COLO668 (cell line): ENCODE results near the gene KRT76.
"Not testable (repeated sequence)": the region's sequence is repeated elsewhere in the genome, so short reads cannot be mapped to it uniquely, and the experiment has no call there.

Experiments used
- DNase-seq: peaks from one replicate; lab custom pipeline; 2025; ENCODE audit not compliant: unreplicated experiment; lab: John Stamatoyannopoulos, UW

KRT76 gene

DNA sequence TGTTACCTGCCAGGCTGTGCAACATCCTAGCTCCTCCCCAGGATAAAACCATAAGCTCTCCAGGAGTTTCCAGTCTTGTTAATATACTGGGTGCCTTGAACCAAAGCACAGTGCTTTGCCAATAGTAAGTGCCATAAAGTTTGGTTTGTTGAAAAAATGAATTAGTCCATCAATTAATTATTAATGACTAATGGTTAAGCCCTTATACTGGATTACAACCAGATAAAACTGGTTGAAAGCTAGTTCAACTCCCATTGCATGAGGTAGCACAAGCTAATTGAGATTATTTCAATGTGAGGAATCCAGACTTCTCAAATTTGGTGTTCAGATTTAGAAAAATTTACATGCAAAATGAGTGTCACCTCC, 20.4 kb upstream of the KRT76 start:
- DNase-seq: no peak

DNA sequence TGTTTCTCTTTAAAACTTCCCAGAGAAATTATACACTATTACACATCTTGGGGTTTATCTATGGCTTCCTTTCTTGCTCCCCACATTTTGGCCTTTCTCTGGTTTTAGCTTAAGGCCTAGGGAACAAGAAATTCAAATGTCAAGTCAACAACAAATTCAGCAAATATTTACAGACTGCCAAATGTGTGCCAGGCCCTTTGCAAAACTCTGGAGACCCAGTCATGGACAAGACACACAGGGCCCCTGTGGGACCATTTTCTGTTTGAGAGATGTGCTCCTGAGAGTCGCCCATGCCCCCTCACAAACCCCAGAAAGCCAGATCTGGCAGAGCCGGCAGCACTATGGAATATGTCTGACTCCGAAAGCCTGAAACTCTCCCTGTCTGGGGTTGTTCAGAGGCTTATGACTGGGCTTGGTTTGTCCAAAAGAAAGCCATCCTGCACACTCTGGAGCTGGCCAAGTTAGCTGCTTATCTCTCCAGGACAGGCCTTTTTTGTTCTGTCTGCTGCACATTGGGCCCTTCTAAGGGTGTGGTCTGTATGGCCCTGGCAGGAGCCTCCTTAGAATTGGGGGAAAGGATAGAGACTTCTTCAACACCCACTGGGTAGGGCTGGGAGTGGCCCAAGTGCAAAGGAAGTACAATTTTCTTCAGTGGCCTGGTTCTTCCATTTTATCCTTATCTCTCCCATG, 19.8 kb upstream of the KRT76 start:
- DNase-seq: no peak

DNA sequence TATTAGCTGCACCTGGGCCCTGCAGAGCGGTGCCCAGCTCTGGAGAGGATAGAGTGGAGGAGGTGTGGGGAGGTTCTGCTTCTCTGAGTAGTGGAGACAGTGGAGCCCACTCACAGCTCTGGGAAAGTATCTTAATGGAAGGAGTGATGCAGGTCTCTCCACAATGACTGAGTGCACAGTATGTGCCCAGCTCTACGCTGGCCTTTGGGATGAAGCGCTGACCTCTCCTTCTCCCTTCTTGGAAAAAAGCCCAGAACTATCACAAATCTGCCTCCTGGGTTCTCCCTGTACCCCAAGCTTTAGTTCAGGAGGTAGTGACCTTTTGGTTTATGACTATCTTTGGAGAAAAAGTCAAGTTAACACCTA, 19.3 kb upstream of the KRT76 start:
- no peak for DNase-seq

DNA sequence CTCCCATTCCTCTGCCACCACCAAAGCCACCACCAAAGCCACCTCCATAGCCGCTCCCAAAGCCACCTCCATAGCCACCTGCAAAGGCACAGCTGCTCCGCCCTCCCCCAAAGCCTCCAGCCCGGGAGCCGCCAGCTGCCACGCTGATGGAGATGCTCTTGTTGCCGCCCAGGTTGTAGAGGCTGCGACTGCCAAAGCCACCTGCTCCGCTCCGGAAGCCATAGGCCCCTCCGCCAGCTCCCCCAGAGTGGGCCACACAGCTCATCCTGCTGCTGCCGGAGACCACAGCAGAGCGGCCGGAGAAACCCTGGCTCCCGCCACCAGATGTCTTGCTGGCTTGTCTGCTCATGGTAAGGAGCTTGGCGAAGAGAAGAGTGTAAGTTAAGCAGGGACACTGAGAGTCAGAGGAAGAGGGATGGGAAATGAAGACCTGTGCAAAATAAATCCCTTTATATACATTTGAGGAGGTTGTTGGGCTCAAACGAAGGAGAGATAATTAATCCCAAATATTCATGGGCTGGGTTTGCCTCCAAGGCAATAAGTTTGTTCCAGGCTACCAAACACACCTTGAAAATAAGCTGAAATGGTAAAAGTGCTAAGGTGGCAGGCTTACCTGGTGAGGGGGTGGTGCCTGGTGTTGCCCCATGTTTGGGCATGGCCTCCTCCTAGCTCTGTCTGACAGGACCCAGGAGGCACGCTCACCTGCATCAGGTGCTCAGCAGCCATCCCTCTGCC, 18.7 kb upstream of the KRT76 start, which contains the start of gene KRT3:
Gene KRT3 (minus strand): TSS at position 424 of the 735 bp plus-strand sequence. CDS start 75 bp downstream, at position 349.
- peak; percentile 46 for DNase-seq

DNA sequence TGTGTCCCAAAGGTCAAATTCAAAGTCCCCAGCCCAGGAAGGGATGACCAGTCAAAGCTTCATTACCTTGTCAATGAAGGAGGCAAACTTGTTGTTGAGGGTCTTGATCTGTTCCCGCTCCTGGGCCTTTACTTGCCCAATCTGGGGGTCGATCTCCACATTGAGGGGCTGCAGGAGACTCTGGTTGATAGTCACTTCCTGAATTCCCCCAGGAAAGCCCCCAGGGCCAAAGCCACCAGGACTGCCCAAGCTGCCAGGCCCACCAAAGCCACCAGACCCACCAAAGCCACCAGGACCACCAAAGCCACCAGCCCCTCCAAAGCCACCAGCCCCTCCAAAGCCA, 18.2 kb upstream of the KRT76 start:
- DNase-seq: not testable (repeated sequence)

DNA sequence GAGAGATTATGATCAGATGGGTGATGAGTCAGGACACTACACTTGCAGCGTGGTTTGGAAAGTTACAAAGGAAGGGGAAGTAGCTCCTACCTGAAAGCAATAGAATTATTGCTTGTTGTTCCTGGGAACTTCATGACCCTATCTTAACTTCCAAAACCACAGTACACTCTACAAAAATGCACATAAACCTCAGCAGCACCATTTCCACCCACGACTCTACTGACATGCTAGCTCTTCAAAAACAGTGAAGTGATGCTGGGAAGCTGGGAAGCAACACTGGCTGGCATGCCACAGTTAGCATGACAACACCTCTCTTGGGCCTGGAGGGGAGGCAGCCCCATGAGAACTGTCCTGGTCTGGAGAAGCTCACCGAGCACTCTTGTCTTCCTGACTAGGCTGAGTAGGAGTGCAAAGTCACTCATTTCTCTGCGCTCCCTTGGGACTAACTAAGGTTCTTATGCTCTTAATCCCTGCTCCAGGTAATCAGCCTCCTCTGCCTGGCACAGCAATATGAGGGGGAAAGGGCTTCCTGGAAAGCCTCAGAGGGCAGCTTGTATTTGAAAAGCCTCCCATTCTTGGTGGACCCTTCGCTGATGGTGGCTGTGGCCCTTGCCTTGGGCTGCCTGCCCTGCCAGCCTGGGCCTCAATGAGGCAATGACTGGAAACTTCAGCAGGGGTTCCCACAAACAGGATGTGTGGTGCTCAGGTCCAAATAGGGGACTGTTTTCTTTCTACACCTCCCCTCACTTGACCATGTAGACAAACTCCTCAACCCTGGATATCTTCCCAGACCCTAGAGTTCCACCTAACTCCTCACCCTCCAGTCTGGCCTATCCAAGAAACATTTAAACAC, 17.6 kb upstream of the KRT76 start:
- no peak for DNase-seq

DNA sequence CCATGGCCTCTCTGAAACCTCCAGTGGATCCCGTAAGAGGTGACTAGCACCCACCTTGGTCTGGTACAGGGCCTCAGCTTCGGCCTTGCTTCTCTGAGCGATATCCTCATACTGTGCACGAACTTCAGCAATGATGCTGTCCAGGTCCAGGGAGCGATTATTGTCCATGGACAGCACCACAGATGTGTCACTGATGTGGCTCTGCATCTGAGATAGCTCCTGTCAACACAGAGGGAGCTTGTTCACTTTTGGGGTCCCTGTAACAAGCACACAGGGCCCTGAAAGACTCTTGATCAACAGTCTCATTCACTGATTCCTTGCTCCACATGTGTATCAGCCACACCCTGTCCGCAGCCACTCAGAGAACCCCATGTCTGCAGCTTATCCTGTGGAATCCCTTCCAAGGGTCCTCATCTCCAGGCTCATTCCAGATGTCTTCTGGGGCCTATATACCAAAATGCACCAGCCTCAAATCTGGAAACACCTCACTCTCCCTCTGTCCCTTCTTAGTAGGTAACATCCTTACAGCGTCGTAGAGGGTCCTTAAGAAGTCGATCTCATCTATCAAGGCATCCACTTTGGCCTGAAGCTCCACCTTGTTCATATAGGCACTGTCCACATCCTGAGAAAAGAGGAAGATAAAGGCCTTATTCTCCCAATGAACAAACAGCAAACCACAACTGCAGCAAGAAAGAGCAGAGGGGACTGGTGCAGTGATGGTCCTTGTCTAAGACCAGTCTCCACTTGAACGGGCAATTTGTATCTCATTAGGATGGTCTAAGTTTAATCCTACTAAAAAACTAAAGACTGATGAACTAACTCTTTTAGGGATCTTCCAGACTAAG, 15.3 kb upstream of the KRT76 start:
- no peak for DNase-seq

DNA sequence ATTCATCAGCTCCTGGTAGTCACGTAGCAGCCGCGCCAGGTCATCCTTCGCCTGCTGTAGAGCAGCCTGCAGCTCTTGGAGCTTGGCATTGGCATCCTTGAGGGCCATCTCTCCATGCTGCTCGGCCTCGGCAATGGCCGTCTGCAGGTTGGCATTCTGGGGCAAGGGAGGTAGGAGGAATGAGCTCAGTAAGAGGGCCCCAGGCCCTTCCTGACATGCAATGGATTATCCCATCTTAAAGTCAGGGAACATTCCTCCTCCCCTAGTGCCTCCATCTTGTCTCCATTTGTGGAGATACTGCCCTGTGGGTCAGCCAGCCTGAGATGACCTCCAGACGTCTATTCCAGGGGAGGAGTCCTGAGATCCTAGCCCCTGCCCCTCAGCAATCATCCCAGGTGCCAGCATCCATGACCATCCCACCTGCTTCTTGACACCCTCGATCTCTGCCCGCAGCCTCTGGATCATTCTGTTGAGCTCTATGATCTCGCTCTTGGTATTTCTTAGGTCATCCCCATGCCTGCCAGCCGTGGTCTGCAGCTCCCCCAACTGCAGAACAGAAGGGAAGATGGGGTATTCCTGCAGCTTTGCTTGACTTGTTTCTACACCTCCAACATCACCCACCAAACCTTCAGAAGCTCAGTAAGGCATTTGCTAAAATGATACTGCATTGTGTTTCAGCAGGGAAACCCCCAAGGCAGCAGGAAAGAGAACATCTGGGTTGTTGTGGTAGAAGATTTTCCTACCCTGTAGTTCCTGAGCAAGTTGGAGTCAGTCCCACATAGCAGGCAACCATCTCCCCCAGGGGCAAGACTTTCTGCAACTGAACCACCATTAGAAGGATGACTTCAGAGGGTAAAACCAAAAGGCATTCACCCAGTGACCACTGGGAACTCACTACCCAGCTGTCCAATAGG, 14.4 kb upstream of the KRT76 start:
- no peak for DNase-seq

DNA sequence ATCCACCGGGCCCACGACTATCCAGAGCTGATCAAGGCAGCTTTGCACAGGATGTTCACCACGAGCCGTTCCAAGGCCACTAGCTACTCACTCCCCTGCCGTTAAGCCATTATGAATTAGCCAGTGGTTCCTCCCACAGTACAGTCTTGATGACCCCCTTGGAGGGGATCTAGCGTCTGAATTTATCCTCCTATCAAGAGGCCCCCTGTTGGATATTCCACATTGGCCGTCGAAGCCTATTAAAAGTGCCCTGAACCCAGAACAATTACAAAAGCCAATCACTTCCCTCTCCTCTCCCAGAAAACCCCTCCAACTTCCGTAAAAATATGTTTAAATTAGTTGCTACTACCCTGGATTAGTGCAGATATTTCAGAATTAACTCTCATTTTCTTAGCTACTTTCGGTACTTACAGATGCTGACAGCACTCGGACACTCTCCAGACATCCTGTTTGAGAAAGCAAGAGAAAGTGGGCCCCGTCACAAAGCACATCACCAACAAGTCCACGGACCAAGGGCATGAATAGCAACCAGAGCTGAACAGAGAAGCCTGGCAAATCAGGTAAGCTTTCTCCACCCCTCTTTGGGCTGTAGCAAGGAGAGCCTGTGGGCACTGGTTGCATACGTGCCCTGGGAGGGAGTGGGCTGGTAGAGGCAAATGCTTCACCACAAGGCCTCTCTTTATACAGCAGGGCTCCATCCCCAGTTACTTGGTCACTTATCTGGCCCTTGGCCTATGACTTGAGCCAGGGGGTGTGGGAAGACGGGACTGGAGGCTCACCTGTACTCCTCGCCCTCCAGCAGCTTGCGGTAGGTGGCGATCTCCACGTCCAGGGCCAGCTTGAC, 13.5 kb upstream of the KRT76 start:
- DNase-seq: no peak

DNA sequence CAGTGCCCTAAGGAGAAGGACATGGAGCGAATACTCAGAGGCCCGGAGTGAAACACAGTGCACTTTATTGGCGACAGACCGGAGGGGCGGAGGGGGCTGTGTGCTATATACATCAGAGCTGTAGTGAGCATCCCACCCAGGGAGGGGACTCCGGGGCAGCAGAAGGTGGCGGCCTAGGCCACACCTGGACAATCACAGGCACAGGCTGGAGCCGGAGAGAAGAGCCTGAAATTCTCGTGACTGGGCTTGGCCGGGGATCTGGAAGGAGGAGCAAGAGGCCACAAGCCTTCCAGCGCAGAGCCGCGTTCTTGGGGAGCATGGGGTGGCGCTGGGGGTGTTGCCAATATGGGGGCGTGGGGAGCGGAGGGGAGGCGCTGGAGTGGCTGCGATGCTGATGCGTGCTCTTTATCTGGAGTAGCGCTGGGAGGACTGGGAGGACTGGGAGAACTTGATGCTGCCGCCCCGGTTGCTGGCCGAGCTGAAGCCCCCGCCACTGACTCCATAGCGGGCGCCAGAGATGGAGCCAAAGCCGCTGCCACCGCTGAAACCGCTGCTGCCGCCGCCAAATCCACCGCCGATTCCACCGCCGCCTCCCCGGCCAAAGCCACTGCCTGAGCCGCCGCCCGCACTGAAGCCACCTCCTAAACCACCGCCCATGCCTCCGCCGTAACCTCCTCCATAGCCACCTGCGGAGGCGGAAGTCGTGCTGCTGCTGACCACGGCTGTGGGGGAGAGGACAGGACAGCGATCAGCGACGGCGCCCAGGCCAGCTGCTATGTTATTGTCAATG, 12.7 kb upstream of the KRT76 start:
- DNase-seq: peak; percentile 33

DNA sequence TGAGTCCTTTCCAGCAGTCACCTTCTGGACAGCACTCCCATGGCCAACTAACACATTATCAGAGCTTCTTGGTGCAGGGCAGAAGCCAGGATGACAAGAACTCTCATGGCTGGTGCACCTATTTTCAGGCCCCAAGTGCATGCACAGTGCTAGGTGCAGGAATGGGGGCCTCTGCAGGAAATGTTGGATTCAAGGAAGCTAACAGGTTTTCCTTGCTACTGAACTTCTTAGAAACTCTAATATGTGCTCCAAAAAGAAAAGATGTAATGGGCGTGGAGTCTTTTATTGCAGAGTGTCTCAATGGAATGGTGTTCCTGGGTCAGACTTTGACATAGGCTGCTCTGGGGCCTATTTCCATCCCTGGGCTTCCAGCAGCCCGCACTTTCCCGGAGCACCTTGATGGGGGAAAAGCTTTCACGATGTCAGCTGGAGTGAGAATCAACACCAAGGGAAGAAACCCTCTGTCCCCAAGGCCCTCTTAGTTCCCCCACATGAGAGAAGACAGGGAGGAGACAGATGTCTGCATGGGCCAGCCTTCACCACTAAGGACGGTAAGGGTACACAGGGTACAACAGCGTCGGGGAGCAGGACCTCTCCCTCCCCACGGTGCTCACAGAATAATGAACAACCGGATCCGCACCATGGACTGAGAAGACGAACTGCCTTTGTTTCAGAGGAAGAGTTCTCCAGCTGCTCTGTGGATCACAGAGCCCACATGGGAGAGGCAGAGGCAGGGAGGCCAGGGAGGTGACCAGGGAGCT, 11.9 kb upstream of the KRT76 start:
- DNase-seq: no peak

DNA sequence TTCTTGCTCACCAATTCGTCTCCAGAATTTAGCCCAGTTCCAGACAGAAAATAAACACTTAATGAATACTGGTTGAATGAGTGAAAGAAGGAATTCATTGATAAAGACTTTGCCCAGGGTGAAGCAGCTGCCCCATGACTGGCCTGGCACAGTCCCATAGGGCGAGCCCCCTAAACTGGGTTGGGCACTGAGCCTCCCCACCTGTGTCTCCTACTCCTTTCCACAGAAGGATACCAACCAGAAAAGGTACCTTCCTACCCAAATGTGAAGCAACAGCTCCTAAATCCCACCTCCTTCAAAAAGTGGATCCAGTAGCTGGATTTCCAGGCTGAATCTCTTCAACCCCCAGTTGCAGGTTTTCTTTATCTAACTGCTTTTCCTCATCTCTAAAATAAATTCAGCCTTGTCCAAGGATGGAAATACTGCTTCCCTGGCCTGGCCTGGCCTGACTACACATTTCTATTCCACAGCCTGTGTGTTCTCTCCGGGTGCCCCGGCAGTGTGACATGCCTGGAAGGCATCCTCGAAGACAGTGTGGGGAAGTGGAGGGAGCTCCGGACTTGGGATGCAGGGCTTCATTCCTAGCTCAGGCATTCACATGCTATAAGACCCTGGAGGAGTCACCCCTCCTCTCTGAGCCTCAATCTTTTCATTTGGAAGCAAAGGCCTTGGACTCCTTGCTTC, 11.2 kb upstream of the KRT76 start:
- DNase-seq: no peak

DNA sequence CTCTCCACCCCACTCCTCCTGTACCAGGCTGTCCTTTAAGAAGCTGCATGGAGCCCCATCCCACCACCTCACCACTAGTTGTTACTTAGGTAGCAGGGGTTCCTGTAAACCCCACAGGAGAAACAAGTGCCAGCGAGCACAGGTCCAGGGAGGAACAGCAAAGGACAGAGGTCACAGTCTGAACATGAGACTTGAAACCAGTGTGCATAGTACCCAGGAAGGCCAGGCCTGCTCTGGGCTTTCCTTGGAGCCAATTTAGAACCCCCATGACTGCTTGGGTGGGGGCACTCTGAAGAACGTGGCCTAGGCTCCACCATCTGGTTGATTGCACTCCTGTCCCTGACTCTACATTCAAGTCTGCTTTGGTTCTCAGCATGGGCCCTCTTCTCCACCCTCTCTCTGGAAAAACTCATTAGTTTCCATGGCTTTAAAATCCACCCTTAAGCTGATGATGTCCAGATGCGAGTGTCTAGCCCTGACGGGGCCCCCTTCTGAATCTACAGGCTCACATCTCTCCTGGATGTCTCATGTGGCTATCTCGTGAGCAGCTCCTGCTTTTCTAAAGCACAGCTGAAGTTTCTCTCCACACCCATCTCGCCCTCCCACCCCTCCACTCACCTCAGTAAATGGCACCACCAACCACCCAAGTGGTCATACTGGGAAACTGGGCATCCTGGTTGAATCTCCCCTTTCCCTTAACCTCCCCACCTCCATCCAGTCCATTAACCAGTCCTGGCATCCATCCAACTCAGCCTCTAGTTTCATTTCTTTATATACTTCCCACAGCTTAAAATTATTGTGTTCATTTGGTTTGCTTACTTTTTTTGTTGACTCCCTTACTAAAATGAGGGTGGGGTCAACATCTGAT, 10.4 kb upstream of the KRT76 start:
- DNase-seq: no peak

DNA sequence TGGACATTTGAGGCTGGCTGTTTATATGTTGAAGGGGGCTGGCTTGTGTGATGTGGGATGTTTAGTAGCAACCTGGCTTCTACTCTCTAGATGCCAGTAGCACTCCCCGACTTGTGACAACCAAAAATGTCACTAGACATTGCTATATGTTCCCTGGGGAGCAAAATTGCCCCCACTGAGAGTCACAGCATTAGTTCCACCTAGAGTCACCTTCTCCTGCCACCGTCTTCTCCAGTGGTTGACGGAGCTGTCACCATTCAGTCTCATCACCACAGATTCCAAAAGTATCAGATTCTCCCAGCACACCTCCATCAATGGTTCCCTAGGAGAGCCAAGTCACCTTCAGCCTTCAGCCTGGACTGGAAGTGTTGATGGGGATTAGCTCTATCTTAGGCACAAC, 7.8 kb upstream of the KRT76 start:
- no peak for DNase-seq

DNA sequence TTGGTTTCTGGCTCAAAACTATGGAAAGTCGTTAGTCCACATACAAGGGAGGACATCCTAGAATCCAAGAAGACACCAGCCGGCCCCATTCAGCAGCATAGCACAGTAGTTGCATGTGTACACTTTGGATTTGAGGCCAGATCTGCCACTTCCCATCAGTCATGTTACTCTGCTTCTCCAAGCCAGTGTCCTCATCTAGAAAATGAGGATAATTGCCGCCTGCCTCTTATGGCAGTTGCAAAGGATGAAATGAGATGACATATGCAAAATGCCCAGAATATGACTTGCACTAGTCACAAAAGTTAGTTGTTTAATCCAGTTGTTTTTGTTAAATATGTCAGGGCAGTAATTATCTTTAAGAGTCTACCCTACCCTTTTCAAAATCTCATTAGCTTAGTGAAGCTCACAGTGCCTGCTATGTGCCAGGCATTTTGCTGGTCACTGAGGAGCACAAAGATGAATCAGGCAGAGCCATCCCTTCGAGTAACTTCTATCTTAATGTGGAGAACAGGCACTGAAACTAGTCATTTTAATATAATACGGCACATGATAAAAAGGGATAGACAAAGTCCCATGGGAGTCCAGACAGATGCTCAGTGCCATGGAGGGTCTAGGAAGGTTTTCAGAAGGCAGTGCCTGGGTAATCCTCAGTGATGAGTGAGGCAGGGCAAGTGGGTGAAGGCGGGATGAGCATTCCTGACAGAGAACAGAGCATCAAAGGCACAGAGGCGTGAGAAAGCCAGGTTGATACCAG, 6.6 kb upstream of the KRT76 start:
- no peak for DNase-seq
